ENCODE results near the gene RB1.

GRCh38 chr13:48486362-48486761 lies 182.8 kb downstream of the RB1 start:
- TF ChIP-seq, protein P1, sequence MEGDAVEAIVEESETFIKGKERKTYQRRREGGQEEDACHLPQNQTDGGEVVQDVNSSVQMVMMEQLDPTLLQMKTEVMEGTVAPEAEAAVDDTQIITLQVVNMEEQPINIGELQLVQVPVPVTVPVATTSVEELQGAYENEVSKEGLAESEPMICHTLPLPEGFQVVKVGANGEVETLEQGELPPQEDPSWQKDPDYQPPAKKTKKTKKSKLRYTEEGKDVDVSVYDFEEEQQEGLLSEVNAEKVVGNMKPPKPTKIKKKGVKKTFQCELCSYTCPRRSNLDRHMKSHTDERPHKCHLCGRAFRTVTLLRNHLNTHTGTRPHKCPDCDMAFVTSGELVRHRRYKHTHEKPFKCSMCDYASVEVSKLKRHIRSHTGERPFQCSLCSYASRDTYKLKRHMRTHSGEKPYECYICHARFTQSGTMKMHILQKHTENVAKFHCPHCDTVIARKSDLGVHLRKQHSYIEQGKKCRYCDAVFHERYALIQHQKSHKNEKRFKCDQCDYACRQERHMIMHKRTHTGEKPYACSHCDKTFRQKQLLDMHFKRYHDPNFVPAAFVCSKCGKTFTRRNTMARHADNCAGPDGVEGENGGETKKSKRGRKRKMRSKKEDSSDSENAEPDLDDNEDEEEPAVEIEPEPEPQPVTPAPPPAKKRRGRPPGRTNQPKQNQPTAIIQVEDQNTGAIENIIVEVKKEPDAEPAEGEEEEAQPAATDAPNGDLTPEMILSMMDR (IDR thresholded peaks at IDR 0.05 in 2 of 3, conservative IDR thresholded peaks at IDR 0.05 in 1 of 3; ENCODE audit: borderline replicate concordance in 1 of 3, insufficient read depth in 1 of 3, low read depth in 2 of 3, low read length in 2 of 3), result no peak
- TF ChIP-seq SP1 (IDR thresholded peaks at IDR 0.05; ENCODE audit: low read depth), result no peak
- no peak for TF ChIP-seq POLR2AphosphoS5 (IDR thresholded peaks at IDR 0.05; ENCODE audit: low read depth, low read length)
